T-helper 2 cell (primary cell): ENCODE measurements around the gene EPHA2.

Experiments used
- DNase-seq, 5 experiments: peaks; one replicate each; pipeline versions ENCODE4 v3.0.0 to v3.0.0-alpha.2; 2012 to 2022

Gene EPHA2

DNA sequence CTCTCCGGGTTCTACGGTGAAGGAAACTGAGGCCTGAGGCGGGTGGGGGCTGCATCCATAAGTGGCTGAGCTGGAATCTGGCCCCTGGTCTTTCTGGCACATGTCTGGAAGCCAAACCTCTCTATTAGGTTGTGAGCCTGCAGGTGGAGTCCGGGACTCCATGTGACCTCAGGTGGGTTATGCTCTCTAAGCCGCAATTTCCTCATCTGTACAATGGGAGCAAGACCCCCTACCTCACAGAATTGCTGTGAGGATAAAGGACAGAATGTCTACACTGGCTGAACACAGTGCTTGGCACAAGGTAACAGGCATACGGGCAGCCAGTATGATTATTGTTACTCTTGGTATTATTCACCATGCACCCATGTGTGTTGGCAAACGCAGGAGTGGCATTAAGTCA, 6.7 kb downstream of the EPHA2 start:
- no peak for DNase-seq

DNA sequence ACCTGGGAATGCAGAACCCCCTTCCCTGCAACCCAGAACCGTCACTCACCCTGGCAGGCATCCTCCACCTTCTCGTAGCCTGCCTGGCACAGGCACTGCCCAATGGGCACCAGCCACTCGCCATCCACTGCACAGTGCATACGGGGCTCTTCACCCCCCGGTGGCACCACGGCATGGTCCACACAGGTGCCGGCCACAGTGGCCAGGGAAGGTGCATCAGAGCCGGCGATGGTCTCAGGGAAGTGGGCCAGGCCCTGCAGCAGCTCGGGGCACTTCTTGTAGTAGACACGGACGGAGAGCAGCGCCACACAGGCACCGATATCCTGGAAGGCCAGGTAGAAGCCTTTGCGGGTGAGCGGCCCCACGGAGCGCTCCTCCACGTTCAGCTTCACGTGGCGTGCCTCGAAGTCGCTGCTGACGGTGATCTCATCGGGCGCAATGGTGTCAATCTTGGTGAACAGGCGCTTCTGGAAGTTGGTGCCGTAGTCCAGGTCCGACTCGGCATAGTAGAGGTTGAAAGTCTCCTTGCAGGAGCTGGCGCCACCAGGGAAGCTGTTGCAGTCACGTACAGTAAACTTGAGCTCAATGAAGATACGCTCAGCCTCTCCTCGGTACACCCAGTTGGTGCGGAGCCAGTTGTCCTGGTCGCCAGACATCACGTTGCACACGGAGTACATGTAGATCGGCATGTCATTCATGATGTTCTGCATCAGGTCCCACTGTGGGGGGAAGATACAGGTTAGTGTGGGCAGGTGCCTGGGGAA, 7.4 kb downstream of the EPHA2 start:
- DNase-seq: no peak

DNA sequence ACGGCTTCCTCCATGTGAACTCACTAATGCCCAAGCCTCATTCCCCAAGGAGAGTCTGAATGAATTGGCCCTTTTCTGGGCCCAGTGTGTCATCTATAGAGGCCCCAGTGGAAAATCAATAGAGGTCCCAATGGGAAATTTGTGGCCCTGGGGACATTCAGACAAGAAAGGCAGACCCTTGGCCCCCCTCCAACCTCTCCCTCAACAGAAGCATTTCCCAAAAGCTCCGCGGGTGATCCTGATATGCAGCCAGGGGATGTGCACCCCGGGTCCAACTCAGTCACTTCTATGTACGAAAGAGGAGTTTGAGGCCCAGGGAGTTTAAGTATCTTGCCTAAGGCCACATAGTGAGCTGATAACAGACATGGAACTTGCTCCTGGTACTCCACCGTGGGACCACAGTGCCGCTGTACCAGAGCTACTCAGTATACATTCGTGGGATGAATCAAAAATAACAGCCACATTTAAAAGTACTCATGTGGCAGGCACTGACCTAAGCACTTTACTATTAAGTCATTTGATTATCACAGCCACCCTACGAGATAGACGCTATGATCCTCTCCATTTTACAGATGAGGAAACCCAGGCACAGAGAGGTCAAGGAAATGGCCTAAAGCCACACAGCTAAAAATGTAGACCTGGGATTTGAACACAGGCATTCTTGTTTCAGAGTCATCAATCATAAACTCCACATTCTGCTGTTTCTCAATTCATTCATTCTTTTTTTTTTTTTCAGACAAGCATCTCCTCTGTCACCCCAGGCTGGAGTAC, 8.5 kb downstream of the EPHA2 start:
- no peak for DNase-seq

DNA sequence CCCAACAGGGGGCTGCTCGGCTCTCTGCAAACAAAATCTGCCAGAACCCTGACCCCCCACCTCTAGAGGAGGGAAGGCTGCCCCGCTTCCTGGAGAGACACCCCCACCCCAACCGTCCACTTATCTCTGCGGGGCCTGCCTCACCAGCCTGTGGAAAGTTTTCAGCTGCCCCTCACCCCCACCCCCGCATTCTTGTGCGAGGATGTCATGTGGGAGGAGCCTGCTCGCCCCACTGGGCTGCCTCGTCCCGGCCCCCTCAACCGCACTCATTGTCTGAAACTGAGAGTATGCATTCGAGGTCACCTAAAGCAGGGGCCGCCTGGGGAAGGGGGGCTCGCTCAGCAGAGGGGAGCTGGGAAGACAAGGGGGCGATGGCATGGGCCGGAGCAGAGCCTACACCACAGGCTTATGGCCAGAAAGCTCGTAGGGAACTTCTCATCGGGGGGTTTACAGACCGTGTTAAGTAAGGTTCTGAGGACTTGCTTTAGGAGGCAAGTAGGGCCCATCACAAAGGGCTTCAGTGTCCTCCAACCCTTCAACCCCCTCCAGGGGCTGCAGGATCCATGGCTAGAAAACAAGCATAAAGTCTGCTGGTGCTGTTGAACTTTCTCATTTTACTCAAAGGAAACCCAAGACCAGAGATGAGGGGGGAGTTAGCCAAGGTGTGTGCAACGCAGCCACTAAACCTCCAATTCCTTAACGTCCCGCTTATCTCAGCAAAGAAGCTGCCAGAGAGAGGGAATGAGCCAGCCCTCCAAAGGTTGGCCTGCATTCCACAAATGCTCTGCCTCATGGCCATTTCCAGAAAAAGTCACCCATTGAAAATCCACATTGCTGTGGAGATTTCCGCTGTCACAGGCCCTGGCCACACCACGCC, 9.4 kb downstream of the EPHA2 start:
- no peak for DNase-seq

DNA sequence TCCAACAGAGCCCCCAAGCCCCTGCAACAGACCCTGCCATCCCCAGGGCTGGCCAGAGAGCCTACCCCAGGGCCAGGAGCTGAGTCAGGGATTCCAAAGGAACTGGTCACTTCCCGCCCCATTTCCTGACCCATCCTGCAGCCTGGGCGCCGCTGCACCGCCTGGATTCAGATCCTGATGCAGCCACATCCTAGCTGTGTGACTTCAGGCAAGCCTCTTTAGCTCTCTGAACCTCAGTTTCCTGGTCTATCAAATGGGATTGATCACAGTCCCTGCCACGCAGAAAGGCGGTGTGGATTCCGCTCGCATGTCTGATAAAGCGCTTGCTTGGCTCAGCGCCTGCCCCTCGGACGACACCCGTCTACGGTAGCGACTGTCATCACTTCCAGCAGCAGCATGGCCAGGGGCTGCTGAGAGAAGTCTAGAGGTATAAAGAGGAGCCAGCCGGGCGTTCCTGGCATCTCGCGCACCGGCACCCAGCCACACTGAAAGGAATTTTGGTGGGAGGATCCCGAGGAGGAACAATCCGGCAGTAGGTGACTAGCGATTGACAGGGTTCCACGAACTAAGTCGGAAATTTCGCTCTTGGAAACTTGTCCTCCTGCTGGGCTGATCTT, 10.1 kb downstream of the EPHA2 start:
- DNase-seq: no peak

DNA sequence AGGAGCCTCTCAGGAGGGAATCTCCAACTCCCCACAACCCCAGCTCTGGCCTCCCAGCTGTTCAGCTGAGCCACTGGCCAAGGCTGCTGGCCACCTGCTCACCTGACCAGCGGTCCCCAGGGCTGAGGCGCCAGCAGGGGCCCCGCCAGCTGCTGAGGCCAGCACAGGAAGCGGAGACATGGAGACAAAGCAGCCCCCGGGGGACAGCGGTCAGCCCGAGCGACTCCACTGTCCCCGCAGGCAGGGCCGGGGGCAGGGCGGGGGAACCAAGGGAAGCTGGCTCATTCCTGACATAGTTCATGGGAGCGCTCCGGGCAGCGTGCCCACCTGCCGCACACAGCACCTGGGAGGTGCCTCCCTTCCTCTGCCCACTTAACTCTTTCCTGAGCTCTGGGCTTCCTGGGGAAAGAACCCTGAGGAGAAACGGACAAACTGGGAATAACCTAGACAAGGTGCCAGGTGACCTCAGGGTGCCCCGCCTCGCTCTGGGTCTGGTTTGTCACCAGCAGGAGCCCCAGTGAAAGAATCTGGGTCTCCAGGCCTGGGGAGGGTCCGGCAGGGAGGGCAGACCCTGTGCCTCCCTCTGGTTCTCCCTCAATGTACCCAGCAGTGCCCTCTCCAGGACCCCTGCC, 10.7 kb downstream of the EPHA2 start:
- no peak for DNase-seq

DNA sequence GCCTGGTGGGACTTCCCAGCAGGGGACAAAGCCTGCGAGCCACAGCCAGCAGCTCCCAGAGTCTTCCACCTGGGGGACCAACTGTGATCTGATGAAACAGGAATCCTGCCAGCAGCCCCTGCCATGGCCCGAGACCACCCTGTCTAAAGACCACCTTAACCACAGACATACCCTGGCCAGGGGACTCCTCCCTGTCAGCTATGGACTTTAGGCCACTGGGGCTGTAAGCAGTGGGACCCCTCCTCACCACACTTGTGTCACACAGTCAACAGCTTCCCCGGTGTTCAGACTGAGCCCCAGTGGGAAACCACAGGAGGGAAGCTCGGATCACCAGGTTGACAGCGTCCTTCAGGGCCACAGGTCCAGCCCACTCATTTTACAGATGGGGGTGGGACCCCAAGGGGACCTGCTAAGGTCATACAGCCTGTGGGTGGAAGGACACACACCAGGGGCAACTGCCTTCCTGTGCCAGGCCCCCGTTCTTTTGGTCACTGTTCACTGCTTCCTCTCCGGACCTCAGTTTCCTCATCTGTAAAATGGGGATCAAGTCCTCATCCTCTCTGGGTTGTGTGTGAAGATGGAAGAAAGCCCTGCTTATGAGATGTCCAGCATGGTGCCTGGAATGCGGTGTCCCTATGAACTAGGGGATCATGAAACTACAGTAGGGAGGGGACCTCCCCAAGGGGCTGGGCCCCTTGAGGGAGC, 11.4 kb downstream of the EPHA2 start:
- no peak for DNase-seq

DNA sequence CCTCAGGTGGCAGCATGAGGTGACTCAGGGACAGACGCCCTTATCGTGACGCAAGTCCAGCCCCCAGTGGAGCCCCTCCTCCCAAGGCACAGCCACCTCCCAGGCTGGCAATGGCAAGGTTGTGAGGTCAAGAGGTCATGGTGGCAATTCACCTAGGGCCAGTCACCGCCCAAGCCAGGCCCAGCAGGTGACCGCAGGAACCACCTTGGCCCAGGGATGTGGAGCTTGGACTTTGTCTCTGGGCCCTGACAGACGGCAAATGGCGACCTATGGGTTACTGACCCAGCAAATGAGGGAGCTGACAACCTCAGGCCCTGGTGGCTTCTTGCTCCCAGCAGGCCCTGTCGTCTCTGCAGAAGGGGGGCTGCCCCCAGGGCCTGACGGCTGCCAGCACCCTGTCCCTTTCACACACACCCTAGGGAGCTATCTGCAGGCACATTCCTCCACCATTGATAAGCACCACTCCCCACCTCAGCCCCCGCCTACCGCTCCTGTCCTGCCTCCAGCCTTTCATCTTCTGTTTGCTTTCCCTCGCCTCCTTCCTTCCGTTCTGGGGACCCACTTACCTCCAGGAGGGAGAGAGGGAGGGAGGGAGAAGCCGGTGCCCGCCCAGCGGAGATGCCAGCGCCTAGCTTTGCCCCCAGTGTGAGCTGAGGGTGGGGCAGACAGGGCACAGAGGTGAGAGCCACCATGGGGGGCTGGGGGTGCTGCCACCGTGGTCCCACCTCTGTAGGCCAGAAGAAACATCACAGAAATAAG, 12.1 kb downstream of the EPHA2 start:
- DNase-seq: no peak

DNA sequence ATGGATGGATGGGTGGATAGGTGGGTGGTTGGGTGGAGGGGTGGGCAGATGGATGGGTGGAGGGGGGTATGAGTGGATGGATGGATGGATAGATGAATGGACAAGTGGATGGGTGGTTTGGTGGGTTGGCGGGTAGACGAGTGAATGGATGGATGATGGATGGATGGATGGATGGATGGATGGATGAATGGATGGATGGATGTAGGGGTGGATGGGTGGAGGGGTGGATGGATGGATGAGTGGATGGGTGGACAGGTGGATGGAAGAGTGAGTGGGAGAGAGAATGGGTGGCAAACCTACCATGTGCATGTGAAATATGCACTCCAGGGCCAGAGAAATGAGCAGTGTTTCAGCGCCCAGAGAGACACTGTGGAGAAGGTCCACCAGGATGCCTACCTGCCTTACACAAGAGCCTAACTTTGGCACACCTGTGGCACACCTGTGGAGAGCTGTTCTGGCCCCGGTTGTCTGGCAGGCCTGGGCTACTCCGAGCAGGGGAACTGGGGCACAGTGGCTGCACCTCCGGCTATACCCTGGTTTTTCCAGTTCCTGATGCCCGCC, 12.8 kb downstream of the EPHA2 start:
- DNase-seq: no peak

DNA sequence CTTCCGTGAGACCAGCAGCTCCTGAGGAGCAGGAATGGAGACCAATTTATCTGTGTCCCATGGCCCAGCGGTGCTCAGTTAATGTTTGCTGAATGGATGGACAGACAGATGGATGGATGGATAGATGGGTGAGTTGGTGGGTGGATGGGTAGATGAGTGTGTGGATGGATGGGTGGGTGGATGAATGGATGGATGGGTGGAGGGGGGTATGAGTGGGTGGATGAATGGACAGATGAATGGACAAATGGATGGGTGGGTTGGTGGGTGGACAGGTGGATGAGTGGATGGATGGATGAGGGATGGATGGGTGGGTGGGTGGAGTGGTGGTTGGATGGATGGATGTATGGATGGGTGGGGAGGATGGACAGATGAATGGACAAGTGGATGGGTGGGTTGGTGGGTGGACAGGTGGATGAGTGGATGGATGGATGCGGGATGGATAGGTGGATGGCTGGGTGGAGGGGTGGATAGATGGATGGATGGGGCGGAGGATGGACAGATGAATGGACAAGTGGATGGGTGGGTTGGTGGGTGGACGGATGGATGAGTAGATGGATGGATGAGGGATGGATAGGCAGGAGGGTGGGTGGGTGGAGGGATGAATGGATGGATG, 13.4 kb downstream of the EPHA2 start:
- no peak for DNase-seq

DNA sequence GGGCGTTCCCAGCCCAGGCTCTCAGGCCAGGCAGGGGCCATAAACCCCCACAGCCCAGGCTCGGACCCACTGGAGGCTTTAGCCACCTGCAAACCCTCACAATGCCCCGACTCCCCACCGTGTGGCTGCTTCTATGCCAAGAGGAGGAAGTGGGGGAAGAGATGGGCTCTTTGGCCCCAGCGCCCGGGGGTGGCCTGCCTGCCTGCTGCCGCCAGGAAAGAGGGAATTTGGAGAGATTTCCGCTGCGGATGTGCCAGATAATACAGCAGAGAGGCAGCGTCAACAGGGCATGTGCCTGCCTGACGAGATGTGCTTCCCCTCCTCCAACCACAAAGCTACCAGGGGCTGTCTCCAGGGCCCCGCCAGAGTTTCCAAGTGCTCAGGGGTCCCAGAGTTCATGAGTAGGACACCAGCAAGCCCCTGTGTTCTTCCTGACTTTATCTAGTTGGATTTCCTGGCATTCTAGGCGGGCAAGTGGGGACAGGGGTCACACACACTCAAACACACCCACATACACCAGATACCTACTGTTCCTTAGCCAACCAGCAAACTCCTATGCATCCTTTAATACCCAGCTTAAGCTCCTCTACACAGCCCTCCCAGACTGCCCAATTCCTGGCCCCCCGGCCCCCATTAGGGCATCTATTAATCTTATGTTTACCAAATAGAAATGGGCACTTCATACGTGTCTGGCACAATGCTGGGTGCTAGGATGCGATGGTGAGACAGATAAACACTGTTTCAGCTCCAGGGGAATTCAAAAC, 14.1 kb downstream of the EPHA2 start:
- DNase-seq: no peak

DNA sequence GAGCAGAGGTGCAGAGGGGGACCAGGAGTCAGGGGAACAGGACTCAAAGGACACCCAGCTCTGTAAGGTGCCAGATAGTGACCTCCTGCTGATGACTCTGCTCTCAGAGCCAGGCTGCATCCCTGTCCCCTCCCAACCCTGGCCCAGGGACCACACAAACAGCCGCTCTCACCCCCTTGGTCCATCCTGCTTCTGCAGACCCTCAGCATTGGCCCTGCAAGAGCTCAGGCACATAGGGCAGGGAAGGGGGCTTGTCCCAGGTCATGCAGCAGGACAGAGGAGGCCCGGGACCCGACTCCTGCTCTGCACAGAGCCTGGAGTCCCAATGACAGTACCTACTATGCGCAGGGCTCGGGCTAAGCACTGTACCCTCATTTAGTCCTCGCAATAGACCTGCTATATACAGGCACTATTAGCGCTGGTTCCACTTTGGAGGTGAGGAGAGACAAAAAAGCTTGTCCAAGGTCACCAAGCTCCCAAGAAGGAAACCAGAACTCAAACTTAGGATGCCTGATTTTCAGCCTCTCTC, 15.7 kb downstream of the EPHA2 start:
- no peak for DNase-seq

DNA sequence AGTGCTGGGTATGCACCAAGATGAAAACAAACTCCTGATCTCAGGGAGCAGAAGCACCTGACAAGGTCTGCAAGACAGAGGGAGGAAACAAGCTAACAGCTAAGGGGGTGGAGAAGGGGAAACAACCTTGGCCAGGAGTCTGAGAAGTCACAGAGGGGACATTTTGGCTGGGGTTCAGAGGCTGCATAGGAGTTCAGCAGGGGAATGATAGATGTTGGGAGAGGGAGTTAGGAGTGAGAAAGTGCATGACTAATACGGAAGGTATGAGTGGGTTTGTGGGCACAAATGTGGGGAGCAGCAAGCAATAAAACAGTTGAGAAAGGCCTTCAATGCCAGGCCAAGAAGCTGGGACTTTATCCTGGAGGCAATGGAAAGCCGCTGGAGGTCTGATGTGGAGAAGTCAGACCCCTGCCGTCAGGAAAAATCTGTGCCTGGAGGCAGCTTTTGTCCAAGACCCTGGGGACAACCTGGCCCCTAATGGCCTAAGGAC, 16.4 kb downstream of the EPHA2 start:
- DNase-seq: no peak

DNA sequence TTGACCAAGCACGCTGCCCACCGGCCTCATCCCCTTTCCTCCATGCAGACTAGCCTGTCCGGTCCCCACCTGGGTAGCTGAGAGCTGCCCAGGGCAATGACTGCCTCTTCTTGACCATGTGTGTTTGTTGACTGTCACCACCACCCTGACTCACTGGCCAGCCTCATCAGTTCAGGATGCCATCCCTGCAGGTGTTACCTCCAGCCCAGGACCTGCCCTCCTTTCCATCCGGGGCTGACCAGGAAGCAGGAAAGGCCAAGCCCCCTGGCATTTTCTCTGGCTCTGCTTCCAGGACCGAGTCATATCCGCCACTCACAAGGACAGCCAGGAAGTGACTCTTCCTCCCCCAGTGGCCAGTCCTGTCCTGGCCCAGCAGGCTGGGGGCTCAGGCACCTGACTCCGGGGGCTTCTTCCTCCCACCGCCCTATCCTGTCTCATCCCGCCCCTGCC, 17.1 kb downstream of the EPHA2 start:
- no peak for DNase-seq

DNA sequence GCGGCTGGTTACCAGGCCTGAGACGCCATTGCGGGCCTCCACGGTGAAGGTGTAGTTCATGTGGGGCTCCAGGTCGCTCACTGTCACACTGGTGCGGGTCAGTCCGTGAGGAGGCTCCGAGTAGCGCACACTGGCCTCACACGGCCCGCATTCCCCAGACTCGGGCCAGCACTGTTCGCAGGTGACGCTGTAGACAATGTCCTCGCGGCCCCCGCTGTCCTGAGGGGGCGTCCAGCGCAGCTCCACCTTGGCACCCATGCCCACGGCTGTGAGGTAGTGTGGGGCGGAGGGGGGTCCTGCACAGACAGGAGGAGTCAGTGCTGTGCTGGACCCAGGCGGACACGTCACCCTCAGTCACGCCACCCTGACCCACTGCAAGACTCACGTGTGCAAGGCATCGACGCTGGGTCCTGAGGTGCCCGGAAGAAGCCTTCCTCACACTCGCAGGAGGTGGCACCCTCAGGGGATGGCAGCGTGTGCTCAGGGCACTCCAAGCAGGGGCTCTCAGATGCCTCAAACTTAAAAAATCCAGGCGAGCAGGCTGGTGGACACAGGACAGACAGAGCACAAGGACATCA, 17.9 kb downstream of the EPHA2 start:
- DNase-seq: no peak

DNA sequence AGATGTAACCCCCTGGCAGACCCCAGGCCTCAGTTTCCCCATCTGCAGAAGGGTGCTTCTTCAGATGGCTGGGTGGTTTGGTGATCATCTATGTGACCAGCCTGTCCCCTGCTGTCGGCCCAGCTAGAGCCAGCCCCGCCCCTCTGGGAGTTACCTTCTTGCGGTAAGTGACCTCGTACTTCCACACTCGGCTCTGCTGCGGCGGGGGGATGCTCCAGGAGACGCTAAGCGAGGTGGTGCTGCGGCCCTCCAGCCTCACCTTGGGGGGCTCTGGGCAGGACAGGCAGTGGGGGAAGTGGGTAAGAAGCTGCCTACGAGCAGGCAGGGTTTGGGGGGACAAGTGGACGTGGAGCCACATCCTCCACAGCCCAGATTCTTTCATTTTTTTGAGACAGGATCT, 20.4 kb downstream of the EPHA2 start:
- DNase-seq: no peak

DNA sequence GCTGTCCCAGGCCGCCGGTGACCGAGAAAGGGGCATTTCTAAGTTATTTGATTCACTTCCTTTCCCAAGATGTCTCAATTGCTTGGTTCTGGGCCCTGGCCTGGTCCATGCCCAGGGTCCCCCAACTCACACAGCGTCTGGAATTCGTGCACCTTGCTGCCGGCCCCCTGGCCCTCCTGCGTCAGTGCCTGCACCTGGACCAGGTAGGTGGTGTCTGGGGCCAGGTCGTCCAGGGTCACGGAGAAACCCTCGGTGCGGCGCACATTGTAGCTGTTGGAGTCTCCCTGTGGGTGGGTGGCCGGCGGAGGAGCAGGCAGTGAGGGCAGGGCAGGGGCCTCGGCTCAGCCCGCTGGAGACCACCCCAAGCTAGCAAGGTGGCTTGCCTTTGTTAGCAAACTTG, 21.0 kb downstream of the EPHA2 start:
- no peak for DNase-seq

DNA sequence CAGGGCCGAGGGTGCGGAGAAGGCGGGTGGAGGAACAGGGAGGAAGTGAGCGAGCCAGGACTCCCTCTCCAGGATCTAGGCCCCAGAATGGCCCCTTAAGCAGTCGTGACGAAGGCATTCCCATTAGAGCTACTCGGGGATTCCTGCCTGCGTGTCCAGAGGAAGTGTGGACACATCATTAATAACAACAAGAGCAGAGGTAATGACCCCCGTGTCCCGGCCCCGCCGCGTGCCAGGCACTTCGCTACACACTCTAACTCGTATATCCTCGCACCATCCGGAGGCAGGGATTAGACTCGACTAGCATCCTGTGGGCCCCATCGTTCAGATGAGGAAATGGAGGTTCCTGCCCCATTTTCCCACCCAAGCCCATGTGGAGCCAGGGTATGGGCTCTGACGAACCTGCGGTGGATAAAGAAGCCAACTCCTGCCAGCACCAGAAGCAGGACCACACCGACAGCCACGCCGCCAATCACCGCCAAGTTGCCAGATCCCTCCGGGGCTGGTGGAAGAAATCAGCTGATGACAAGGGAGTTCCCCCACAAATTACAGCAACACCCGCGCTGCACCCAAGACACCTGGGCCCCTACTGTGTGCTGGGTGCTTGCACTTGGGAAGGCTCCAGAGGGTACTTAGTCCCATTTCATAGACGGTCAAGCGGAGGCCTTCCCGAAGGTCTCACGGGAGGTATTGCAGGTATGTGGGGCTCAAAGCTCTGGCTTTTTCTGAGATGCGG, 21.6 kb downstream of the EPHA2 start:
- DNase-seq: no peak
